HG03280 (cell line): ENCODE results near the gene DAAM1.

Experiments used
- ATAC-seq: cut with Tn5 transposase; IDR thresholded peaks from one replicate; pipeline ENCODE4 v1.9.1; 2021; ENCODE audit warnings: mild to moderate bottlenecking, moderate library complexity; ENCODE audit not compliant: unreplicated experiment

The DAAM1 gene

DNA sequence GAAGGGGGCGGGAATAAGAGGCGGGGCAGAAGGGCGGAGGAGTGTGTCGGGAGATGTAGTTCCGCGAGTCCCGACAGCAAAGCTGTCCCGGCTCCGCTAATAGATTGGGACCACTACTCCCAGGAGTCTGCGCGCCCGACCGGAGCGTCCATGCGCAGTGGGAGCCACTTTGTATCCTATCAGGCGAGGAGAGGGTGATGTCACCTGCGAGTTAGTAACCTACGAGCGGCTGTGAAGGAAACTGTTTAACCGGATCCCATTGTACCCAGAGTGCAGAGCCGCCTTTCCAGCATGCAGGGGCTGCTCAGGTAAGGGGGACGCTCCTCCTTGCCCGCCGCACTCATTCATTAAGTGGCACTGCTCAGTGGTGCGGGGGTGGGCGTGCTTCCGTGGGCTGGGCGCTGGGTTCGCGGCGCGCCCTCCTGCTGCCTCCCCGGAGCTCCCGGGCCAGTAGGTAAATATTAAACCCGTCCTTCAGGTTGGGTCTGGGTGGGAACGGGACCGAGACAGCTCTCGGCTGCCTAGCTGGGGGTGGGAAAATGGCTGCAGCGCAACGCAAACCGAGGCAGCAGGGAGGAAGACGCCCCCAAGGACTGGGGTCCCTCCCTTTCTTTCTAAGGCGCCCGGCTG, at the start of gene DAAM1:
Gene DAAM1 (plus strand): TSS at position 207 of the 630 bp plus-strand sequence. CDS start 74,811 bp downstream, outside the sequence.
- peak; percentile 89 for ATAC-seq

GRCh38 chr14:59139324-59139723, 49.1 kb upstream of the DAAM1 start:
- no peak for ATAC-seq

DNA sequence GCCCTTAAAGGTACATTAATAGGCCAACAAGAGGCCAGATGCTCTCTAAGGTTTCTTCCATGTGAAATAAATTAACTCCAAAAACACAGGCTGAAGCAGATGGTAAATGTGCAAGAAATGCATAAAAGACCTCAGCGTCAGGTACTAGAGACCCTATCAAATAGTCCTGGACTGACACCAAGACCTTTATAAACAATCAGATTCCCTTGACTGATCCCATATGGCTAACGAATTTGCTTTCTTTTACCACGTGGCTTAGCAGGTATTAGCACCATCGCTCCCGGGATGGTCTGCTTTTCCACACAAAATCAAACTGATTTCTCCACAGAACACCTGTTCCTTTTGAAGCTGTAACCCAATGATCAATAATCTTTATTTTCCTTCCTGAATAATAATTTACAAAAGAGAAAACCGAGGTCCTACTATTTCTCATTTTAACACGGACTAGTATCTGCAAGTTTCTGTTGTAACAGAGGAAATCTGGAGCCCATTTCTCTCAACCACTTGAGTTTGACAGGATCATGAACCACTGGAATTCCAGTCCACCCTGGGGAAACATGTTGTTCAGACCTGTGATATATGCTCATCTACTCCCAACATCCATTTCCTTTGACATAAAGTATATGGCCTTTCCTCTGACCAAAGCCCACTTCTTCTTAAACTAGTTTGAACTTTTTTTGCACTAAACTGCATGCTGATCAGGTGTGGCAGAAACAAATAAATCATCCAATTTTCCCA, 48.2 kb upstream of the DAAM1 start:
- no peak for ATAC-seq

DNA sequence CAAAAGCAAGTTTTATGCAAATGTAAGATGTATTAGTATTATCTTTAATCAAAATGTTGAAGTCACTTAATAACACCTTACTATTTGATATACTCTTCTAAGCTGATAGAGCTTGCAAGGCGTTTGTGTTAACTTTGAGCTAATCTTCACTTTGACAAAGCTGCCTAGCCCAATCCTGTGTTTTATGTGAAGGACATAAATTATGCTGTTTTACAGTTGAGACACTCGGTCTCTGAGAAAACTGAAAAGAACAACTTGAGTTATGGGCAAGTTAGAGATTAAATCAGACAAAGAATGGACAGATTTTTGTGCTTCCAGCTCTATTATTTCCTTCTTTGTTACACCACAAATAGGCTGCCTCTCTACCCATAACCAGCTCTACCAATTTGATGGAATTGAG, 42.0 kb upstream of the DAAM1 start:
- ATAC-seq = no peak

GRCh38 chr14:59147007-59147406, 41.5 kb upstream of the DAAM1 start:
- no peak for ATAC-seq

GRCh38 chr14:59148334-59148900, 40.0 kb upstream of the DAAM1 start:
- ATAC-seq = no peak

DNA sequence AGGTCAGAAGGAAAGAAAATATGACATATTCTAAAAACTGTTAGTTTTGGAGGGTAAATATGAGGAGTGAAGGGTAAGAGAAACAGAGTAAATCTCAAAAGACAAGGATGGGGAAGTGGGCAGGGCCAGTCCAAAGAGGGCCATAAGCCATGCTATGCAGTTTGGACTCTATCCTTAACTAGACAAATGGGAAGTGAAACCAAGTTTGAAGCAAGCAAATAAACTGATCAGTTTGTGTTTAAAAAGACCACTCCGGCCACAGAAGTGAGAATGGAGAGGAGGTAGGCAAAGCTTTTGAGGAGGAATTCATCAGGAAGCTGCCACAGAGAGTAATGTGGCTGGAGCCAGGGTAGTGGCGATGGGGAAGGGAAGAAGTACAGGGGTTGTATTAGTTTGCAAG, 37.5 kb upstream of the DAAM1 start:
- peak; percentile 72 for ATAC-seq

- no peak for ATAC-seq
These were observed 34.1 kb upstream of the DAAM1 start for GRCh38 chr14:59154373-59154772.

GRCh38 chr14:59155886-59156285, 32.6 kb upstream of the DAAM1 start:
- ATAC-seq = no peak

- ATAC-seq = no peak
These were observed 29.3 kb upstream of the DAAM1 start for GRCh38 chr14:59159169-59159568.

GRCh38 chr14:59160506-59160905, 28.0 kb upstream of the DAAM1 start:
- no peak for ATAC-seq

DNA sequence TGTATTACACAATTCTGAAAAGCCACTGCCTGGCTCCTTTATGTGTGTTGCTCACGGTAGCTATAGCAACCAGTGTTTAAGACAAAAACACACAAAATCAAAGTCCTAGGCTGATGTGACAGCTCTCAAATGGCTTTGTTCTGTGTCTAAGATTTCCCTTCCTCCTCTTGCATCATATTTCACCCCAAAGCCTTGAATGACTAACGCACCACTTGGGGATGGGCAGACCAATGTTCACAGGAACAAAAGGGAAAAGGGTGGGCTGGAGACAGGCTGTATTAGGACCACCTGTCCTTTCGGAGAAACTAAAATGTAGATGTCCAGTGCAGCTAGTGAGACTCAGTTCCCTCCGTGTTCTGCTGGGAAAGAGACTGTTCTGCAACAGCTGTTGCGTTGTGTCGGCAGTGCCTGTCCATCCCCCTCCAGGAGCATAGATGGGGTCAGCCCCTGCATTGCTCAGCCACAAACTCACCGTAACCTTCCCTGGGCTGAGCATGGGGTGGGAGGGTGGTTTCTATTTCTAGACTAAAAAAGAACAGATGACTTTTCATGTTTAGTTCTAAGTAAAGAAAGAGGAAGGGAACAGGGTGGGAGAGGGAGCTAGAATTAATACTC, 26.8 kb upstream of the DAAM1 start:
- no peak for ATAC-seq

DNA sequence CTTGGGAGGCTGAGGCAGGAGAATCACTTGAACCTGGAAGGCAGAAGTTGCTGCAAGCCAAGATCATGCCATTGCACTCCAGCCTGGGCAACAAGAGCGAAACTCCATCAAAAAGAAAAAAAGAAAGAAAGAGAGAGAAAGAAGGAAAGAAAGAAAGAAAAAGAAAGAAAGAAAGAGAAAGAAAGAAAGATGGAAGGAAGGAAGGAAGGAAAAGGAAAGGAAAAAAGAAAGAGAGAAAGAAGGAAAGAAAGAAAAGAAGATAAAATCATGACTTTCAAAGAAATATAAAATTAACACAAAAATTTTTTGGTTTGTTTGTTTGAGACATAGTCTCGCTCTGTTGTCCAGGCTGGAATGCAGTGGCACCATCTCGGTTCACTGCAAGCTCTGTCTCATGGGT, 22.2 kb upstream of the DAAM1 start:
- no peak for ATAC-seq

DNA sequence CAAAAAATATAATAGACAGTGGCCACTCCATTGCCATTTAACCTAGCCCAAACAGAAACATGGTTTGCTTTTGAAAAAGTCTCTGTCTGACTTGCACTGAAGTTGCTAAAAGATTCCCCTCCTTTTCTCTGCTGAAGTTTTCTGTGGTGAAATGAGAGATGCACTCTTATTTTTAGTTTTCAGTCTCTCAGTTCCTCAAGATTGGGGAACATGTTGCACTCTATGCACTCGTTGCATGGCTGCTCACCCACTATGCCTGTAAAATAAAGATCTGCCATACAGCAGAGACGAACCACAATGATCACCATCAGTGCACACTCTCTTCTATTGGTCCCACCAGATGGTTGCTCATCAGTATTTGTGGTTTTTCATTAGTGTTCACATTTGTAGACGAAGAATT, 13.1 kb upstream of the DAAM1 start:
- ATAC-seq = peak; percentile 96

DNA sequence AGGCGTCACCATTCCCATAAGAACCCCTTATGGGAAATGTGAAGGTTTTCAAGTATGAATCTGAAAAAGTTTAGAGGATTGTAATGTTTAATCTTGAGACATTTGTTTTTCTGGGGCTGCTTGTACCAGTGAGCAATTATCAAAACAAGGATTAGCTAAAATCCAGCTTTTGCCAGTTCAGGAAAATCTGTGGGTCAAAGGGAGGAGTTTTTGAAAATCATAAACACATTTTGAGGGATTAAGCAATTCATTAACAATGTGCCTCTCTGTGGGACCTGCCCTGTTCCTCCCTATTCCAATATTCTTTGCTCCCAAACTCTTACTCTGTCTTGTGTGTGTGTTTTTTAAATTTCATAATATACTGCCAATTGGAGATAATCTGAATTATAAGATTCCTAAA, 11.7 kb upstream of the DAAM1 start:
- no peak for ATAC-seq

GRCh38 chr14:59177262-59177661, 11.2 kb upstream of the DAAM1 start:
- ATAC-seq = no peak

DNA sequence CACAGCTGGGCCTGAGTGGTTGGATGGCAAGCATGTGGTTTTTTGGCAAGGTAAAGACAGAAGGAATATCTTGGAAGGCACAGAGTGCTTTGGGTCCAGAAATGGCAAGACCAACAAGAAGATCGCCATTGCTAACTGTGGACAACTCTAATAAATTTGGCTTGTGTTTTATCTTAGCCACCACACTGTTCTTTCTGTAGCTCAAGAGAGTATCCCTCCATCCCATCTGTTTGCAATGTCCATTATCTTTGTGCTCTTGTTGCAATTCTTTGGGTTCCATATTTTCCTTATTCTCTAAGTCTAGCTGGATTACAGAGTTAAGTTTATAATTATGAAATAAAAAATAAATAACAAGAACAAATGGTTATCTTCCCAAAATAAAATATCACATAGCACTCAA, 6.7 kb upstream of the DAAM1 start:
- ATAC-seq = no peak

- no peak for ATAC-seq
These were observed 5.8 kb upstream of the DAAM1 start for GRCh38 chr14:59182641-59183040.

DNA sequence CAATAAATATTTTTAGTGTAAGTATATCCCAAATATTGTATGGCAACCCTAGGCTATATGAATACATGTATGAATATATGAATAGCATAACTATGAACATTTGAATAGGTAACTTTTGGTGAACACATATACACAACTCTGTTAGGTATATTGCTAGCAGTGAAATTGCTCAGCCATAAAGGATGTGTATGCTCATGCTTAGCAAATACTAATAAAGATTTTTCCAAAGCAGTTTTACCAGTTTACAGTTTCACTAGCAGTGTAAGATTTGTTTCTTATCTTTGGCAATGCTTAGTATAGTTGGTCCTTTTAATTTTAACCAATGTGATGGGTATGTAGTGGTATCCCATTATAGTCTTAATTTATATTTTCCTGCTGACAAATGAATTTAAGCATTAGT, 5.3 kb upstream of the DAAM1 start:
- no peak for ATAC-seq

GRCh38 chr14:59184396-59184795, 4.1 kb upstream of the DAAM1 start:
- no peak for ATAC-seq

GRCh38 chr14:59185676-59186075, 2.8 kb upstream of the DAAM1 start:
- no peak for ATAC-seq

DNA sequence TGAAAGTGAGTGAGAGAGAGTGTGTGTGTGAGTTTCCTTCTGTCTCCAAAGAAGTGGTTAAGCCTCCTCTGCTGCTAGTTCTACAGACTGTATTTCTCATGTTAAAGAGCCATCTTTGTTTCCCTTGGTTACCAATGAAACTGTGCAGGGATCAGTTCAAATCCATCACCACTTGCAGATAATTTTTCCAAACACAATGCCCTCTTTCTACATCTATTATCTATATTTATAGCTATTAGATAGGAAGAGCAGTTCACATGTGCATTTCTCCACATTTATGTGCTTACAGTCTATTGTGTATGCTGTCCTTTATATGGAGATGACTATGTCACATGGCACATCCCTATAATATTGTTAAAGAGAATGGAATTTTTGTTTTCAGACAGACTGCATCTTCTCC, 2.2 kb upstream of the DAAM1 start:
- ATAC-seq = no peak
